OCI-LY7 (cell line): ENCODE data around the gene DPYSL4. TPM values are rescaled to one million over a fixed set of nuclear protein-coding genes. Genes with fewer than 3 reads are reported as not detected.

Source experiments
- BruUV-seq: library from RNA; stranded (reverse); fragments of 400-500 nt; replicated peaks from 2 replicates; lab custom pipeline; 2021; lab: Mats Ljungman, UMichigan
- CTCF ChIA-PET: fragments of 300-600 bp; sonication (Branson Sonifier 250); formaldehyde crosslinking; loops from one replicate; lab custom pipeline; 2022; ENCODE audit warnings: antibody characterized with exemption; ENCODE audit not compliant: unreplicated experiment; lab: Charles Lee
- POLR2A ChIA-PET: fragments of 300-600 bp; sonication (Branson Sonifier 250); formaldehyde crosslinking; loops from one replicate; lab custom pipeline; 2022; ENCODE audit warnings: antibody characterized with exemption; lab: Charles Lee
- DNase-seq: peaks from one replicate; pipeline ENCODE4 v3.0.0-alpha.2; 2015; ENCODE audit warnings: low spot score
- H2AFZ ChIP-seq: fragments of 200-600 bp; sonication (generic), shearing (Covaris generic); 2 replicates; pipeline ENCODE4 v1.6.1; 2014; ENCODE audit warnings: mild to moderate bottlenecking, antibody characterized with exemption, low read length, moderate library complexity
- H3K27ac ChIP-seq: fragments of 200-600 bp; sonication (generic); 2 replicates; pipeline ENCODE4 v1.5.1; 2014; ENCODE audit warnings: mixed run types, low read depth, mild to moderate bottlenecking, moderate library complexity, low read length, inconsistent platforms; ENCODE audit not compliant: poor library complexity, severe bottlenecking
- H3K36me3 ChIP-seq: fragments of 200-600 bp; sonication (generic); 2 replicates; pipeline ENCODE4 v1.6.1; 2014; ENCODE audit warnings: mild to moderate bottlenecking, antibody characterized with exemption, low read length, moderate library complexity, mixed read lengths; ENCODE audit not compliant: insufficient read depth
- H3K4me1 ChIP-seq: fragments of 200-600 bp; sonication (generic); 2 replicates; pipeline ENCODE4 v1.5.1; 2014; ENCODE audit warnings: mild to moderate bottlenecking, low read length; ENCODE audit not compliant: insufficient read depth, poor library complexity, severe bottlenecking
- H3K4me2 ChIP-seq: fragments of 200-600 bp; sonication (generic); 2 replicates; pipeline ENCODE4 v1.6.1; 2014; ENCODE audit warnings: mild to moderate bottlenecking, low read length
- H3K4me3 ChIP-seq: fragments of 200-600 bp; sonication (generic); 2 replicates; pipeline ENCODE4 v1.5.1; 2014; ENCODE audit warnings: mild to moderate bottlenecking, low read depth, low read length; ENCODE audit not compliant: poor library complexity, severe bottlenecking
- H3K79me2 ChIP-seq: fragments of 200-600 bp; sonication (generic); 2 replicates; pipeline ENCODE4 v1.6.1; 2016; ENCODE audit warnings: low read depth, mild to moderate bottlenecking, low read length, moderate library complexity, mixed read lengths; ENCODE audit not compliant: insufficient read depth
- H3K9me2 ChIP-seq: fragments of 200-600 bp; sonication (generic); 2 replicates; pipeline ENCODE4 v1.6.1; 2016; ENCODE audit warnings: mild to moderate bottlenecking, low read length, mixed read lengths; ENCODE audit not compliant: insufficient read depth
- H3K9me3 ChIP-seq: fragments of 200-600 bp; sonication (generic); 2 replicates; pipeline ENCODE4 v1.6.1; 2014; ENCODE audit warnings: mild to moderate bottlenecking, mixed run types, low read length, mixed read lengths
- H4K20me1 ChIP-seq: fragments of 200-600 bp; sonication (generic); 2 replicates; pipeline ENCODE4 v1.6.1; 2014; ENCODE audit warnings: mild to moderate bottlenecking, antibody characterized with exemption, low read length, moderate library complexity, mixed read lengths; ENCODE audit not compliant: insufficient read depth
- EZH2phosphoT487 ChIP-seq: fragments of 200-600 bp; sonication (generic); IDR thresholded peaks from 2 replicates; pipeline ENCODE4 v1.6.1; 2018; ENCODE audit warnings: low read depth, borderline replicate concordance, mild to moderate bottlenecking, mixed run types, antibody characterized with exemption, low read length, moderate library complexity, mixed read lengths
- intact Hi-C: fragments of 100-400 bp; cut with micrococcal nuclease; formaldehyde crosslinking; loops from one replicate; pipeline ENCODE4 v1.10.0; 2022; ENCODE audit not compliant: unreplicated experiment
- total RNA-seq, 2 experiments: library from RNA; depleted of rRNA in 1 of 2; stranded (reverse); fragments of >200 nt in 1 of 2; shearing (Covaris generic) in 1 of 2; gene quantifications; 2 replicates each; pipeline ENCODE4 v1.2.3, GENCODE V29; 2014 to 2022
- TF ChIP-seq, protein P1 (sequence below): fragments of 200-600 bp; sonication (generic); conservative IDR thresholded peaks from 2 replicates; pipeline ENCODE4 v1.5.1; 2014; ENCODE audit warnings: mild to moderate bottlenecking, antibody characterized with exemption, low read length, moderate library complexity, mixed read lengths

Gene DPYSL4
- total RNA-seq, 2 experiments from 2014 or later = not detected

DNA sequence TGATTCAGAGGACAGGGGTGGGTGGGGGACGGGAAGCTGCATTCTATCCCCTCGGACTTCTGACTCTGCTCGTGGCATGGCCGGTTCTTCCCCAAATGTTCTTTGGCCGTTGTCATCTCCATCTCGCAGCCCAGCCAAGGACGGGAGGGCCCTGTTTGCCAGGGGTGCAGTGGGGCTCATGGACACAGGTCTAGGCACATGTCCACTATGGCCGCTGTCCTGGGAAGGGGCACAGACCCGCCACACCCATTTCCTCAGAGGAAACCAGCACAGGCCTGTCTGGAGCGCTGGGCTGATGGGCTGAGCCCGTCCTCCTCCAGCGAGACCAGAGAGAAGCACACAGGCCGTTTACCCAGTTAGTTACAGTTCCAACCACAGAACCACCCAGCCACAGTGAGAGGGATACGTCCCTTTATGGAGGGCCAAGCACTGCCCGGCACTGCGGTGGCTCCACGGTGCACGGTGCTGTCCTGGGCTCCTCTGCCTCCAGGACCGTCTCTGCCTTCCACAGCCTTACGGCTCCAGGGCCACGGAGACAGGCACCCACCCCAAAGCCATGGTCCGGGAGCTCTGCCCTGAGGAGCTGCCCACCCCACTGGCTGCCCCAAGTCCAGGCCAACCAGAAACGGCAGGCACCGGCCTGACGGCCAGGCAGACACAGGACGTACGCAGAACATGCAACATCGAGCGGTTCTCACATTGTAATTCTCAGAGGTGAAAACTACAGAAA, 20.2 kb downstream of the DPYSL4 start:
- no peaks in the 10 kb centered on the region for H3K9me3 ChIP-seq
- H3K36me3 ChIP-seq = no peaks in the 10 kb centered on the region
- BruUV-seq = no TSS peak
- H3K4me1 ChIP-seq = no peaks in the 10 kb centered on the region
- no peaks in the 10 kb centered on the region for H4K20me1 ChIP-seq
- ChIA-PET CTCF (no interaction called here), POLR2A (no interaction called here)
- no peaks in the 10 kb centered on the region for H3K79me2 ChIP-seq
- H3K4me3 ChIP-seq = no peak overlapping the region
- H3K9me2 ChIP-seq = no peaks in the 10 kb centered on the region
- DNase-seq = no peak
- no peak overlapping the region for H2AFZ ChIP-seq
- no peak overlapping the region for H3K27ac ChIP-seq
- H3K4me2 ChIP-seq = no peak overlapping the region
- intact Hi-C loops = no loop called here
- TF ChIP-seq, protein P1, sequence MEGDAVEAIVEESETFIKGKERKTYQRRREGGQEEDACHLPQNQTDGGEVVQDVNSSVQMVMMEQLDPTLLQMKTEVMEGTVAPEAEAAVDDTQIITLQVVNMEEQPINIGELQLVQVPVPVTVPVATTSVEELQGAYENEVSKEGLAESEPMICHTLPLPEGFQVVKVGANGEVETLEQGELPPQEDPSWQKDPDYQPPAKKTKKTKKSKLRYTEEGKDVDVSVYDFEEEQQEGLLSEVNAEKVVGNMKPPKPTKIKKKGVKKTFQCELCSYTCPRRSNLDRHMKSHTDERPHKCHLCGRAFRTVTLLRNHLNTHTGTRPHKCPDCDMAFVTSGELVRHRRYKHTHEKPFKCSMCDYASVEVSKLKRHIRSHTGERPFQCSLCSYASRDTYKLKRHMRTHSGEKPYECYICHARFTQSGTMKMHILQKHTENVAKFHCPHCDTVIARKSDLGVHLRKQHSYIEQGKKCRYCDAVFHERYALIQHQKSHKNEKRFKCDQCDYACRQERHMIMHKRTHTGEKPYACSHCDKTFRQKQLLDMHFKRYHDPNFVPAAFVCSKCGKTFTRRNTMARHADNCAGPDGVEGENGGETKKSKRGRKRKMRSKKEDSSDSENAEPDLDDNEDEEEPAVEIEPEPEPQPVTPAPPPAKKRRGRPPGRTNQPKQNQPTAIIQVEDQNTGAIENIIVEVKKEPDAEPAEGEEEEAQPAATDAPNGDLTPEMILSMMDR = no peak
- no peak for TF ChIP-seq EZH2phosphoT487

DNA sequence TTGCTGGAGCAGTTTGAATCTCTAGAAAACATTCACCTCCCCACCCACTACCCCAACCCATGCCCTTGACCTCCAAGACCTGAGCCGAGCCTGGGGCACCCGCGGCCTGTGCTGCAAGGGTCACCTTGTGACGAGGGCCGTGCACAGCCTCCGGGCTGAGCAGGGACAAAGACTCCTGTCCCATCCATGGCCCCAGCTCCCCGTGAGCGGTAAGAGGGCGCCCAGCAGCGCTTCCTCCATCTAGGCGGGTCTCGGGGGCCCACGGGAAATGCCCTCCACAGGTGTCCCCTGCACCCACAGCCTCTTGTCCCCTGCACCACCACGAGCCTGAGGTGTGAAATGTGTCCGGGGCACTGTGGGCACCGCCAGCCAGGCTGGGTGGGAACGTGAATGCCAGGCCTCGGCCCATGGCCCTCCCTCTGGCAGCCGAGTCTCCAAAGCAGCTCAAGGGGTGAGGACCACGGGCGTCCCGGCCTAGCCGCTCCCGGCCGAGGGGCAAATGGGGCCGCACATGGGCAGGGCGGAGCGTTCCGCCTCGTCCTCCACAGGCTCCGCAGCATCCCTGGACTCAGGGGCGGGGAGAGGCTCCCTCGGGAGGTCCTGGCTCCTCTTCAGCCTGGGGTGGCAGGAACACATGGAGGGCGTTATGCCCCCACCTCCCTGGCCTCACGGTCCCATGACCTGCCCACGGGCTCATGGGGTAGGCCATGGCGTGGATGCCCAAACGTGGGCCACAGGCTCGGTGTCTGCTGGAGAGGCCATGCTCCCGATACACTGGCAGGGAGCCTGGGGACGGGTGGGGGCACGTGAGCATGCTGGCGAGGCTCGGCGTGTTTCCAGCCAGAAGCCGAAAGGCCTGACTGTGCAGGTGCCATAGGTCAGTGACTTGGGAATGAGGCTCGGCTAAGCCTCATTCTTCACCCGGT, 21.1 kb downstream of the DPYSL4 start:
- Histone ChIP-seq H3K4me1 (no peaks in the 10 kb centered on the region), H2AFZ (no peak overlapping the region), H3K4me3 (no peak overlapping the region), H3K79me2 (no peaks in the 10 kb centered on the region), H3K4me2 (no peak overlapping the region), H4K20me1 (no peaks in the 10 kb centered on the region), H3K9me3 (no peaks in the 10 kb centered on the region), H3K9me2 (no peaks in the 10 kb centered on the region), H3K36me3 (no peaks in the 10 kb centered on the region), H3K27ac (no peak overlapping the region)
- DNase-seq = no peak
- POLR2A ChIA-PET = no interaction called here
- no TSS peak for BruUV-seq
- intact Hi-C loops = no loop called here
- TF ChIP-seq, protein P1 = no peak
- TF ChIP-seq EZH2phosphoT487 = no peak
- CTCF ChIA-PET = no interaction called here
